Esophagus muscularis mucosa (tissue), 3 donors: Measurements from ENCODE around the gene WSCD2.

ENCODE experiments used
- POLR2A ChIP-seq: fragments of 450-650 bp; IDR thresholded peaks from one replicate; pipeline ENCODE4 v1.6.1; 2017; ENCODE audit warnings: antibody characterized with exemption, moderate library complexity, mild to moderate bottlenecking, low read depth
- POLR2AphosphoS5 ChIP-seq, 2 donors: sonication (generic); formaldehyde crosslinking; IDR thresholded peaks; one replicate each; pipeline ENCODE4 v1.6.1; 2017; ENCODE audit warnings: antibody characterized with exemption in 2 of 2
- TF ChIP-seq, protein P1 (sequence below), 3 experiments: fragments of 200-600 bp in 2 of 3; fragments of 450-650 bp in 1 of 3; sonication (generic) in 2 of 3; IDR thresholded peaks; one replicate each; pipeline ENCODE4 v1.5.1; 2017 to 2019; ENCODE audit warnings: antibody characterized with exemption in 3 of 3, mild to moderate bottlenecking in 2 of 3, moderate library complexity in 1 of 3

DNA sequence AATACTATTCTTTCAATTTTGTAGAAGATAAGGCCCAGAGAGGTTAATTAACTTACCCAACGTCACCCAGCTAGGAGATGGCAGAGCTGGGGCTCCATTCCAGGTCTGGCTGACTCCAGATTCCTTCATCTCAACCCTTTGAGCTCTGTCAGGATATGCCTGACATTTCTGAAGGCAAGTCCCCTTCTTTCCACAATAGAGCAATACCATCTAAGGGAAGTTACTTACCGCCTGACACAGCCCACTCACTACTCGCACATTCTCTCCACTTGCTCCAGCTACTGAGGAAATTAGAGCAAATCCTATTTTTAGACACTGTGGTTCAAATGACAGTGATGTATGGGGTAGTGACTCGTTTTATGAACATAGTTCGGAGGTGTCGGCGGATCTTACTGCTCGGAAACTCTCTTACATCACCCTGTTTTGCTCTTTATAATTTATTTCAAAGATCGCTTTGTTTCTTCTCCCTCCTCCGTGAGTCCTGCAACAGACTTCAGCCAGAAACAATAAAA, 2.0 kb upstream of the WSCD2 start:
- TF ChIP-seq, protein P1, sequence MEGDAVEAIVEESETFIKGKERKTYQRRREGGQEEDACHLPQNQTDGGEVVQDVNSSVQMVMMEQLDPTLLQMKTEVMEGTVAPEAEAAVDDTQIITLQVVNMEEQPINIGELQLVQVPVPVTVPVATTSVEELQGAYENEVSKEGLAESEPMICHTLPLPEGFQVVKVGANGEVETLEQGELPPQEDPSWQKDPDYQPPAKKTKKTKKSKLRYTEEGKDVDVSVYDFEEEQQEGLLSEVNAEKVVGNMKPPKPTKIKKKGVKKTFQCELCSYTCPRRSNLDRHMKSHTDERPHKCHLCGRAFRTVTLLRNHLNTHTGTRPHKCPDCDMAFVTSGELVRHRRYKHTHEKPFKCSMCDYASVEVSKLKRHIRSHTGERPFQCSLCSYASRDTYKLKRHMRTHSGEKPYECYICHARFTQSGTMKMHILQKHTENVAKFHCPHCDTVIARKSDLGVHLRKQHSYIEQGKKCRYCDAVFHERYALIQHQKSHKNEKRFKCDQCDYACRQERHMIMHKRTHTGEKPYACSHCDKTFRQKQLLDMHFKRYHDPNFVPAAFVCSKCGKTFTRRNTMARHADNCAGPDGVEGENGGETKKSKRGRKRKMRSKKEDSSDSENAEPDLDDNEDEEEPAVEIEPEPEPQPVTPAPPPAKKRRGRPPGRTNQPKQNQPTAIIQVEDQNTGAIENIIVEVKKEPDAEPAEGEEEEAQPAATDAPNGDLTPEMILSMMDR (IDR thresholded peaks at IDR 0.05) = no peak
- TF ChIP-seq POLR2A (no peak), POLR2AphosphoS5 (IDR thresholded peaks at IDR 0.05) (peak; percentile 73)
